GM18868 (cell line): Measurements from ENCODE around the gene CCDC192.
"Not testable (repeated sequence)": the region's sequence is repeated elsewhere in the genome, so short reads cannot be mapped to it uniquely, and the experiment has no call there.

Source experiments
- ATAC-seq: cut with Tn5 transposase; IDR thresholded peaks from one replicate; pipeline ENCODE4 v1.9.1; 2021; ENCODE audit warnings: mild to moderate bottlenecking, moderate library complexity; ENCODE audit not compliant: unreplicated experiment

The CCDC192 gene

GRCh38 chr5:127839496-127840197 is 136.5 kb downstream of the CCDC192 start:
- peak; percentile 62 for ATAC-seq

- ATAC-seq, result peak; percentile 75
These were observed 137.0 kb downstream of the CCDC192 start for GRCh38 chr5:127840198-127840524.

GRCh38 chr5:127840809-127841208 is 137.6 kb downstream of the CCDC192 start:
- ATAC-seq, result no peak

- no peak for ATAC-seq
These were observed 141.4 kb downstream of the CCDC192 start for GRCh38 chr5:127844581-127845021.

GRCh38 chr5:127846884-127847283 is 143.7 kb downstream of the CCDC192 start:
- no peak for ATAC-seq

DNA sequence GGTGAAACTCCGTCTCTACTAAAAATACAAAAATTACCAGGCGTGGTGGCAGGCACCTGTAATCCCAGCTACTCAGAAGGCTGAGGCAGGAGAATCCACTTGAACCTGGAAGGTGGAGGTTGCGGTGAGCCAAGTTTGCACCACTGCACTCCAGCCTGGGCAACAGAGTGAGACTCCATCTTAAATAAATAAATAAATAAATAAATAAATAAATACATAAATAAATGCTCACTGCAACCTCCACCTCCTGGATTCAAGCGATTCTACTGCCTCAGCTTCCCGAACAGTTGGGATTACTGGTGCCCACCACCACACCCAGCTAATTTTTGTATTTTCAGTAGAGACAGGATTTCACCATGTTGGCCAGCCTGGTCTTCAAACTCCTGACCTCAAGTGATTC is 144.4 kb downstream of the CCDC192 start:
- ATAC-seq, result not testable (repeated sequence)

DNA sequence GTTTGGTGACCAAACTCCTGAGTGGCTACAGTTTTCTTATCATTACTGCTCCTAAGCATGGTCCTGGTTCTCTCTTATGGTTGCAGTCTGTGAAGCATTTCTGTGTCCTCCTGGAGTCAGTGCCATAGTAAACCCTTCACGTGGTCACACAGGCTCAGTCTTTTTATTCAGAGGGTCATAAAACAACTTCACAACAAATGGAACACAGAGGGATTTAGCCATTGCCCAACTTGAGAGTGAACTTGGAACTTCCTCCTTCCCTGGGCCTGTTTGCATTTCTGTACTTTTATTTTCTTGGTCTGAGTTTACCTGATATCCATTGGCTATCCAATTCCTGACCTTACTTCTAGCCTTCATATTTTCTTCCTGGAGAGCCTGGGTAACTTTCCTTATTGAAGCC is 144.9 kb downstream of the CCDC192 start:
- no peak for ATAC-seq

DNA sequence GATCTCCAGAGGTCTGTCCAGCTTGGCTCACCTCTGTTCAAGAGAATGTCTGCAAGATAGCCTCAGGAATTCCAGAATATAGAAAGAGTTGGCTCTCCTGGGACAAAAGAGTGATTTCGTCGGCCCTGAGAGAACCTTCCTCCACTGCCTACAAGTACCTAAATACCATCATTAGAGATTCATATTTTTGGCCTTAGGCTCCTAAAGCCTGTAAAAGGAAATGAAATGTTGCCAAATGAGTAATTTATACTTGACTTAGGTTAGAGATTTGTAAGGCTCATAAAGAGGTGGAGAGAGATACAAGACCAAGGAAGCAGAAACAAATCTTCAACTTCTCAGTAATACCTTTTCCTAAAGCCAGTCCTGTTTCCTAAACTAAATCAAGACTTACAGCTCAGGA is 146.2 kb downstream of the CCDC192 start:
- ATAC-seq, result no peak

DNA sequence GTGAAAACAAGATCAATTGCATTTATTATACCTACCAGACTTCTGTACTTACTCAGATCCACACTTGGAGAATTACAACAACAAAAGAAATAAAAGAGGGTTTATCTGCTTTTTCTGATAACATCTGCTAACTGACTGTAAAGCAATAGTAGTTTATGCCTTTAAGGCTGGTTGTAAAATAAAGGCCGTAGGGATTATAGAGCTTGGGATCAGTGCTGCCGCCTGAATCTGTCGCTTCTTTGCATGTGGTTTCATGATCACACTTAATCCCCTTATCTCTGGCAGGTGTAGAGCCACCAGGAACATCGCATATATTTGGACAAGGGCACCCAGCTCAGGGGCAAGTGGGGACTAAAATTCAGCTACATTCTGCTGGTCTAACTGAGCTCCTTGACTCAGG is 146.7 kb downstream of the CCDC192 start:
- ATAC-seq, result no peak

DNA sequence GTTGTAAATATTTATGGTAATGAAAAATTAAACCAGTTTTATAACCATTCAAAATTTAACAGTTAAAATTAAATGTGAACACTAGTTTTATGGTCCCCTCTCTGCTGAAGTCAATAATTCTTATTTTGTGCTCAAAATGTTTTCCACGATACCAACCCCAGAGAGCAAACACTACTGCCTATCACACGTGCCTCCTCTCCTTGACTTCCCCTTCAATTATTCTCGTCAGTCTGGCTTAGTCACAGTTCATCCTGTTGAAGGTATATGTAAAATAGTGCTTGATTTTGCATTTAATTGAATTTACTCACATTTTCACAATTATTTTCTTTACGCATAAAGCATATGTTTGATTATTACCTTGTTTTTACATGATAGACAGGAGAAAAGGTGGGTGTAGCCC is 148.8 kb downstream of the CCDC192 start:
- no peak for ATAC-seq

DNA sequence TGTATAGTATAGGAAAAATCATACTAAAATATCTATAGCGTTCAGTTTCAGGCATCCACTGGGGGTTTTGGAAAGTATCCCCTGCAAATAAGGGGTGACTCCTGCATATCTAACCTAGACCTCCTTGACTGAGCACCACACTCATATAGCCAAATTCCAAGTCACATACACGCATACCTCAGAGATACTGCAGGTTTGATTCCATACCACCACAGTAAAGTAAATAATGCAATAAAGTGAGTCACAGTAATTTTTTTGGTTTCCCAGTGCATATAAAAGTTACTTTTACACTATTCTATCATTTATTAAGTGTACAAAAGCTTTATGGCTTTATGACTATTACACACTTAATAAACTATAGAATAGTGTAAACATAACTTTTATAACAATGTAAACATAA is 151.3 kb downstream of the CCDC192 start:
- ATAC-seq, result no peak

- no peak for ATAC-seq
These were observed 153.1 kb downstream of the CCDC192 start for GRCh38 chr5:127856292-127856691.

DNA sequence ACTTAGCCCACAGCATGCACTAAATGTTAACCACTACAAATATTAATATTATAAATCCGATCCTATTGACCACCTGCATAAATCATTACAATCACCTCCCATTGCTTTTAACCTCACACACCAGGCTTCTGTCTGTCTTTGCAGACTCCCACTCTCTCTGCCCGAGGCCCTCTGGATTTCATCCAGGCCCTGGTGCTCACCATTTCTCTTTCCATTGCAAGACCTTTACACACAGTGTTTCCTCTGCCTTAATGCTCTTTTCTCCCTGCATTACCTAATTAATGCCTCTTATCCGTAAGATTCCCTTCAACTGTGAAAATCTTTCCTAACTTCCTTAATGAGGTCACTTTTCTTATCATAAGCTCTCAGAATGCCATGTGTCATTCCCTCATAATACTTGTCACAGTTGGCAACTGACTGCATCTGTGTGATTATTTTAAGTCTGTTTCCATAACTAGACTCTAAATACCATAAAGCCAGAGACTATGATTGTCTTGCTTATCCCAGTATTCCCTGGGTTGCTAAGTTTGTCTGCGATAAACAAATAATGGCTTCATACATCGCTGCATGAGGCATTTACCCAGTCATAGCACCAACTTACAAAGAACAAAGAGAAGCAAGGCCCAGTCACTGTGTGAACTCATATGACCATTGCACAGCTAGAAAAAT is 155.1 kb downstream of the CCDC192 start:
- no peak for ATAC-seq

DNA sequence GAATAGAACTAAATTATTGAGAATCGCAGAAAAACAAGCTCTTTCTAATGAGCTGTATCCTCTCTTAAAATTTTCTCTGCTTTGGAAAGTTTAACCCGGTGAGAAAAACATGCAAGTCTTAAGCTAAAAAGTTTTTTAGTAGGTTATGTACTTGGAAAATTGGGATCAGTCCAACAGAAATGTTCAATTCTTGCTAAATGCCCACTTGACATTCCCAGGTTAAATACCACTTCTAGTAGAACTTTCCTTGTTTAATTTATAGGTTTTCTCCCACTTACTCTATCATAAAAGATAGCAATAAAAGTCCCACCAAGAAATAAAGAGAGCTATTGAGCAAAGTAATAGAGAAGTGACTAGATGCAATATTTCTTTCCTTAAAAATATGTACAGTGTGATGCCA is 157.1 kb downstream of the CCDC192 start:
- no peak for ATAC-seq

- ATAC-seq, result no peak
These were observed 160.0 kb downstream of the CCDC192 start for GRCh38 chr5:127863161-127863560.

DNA sequence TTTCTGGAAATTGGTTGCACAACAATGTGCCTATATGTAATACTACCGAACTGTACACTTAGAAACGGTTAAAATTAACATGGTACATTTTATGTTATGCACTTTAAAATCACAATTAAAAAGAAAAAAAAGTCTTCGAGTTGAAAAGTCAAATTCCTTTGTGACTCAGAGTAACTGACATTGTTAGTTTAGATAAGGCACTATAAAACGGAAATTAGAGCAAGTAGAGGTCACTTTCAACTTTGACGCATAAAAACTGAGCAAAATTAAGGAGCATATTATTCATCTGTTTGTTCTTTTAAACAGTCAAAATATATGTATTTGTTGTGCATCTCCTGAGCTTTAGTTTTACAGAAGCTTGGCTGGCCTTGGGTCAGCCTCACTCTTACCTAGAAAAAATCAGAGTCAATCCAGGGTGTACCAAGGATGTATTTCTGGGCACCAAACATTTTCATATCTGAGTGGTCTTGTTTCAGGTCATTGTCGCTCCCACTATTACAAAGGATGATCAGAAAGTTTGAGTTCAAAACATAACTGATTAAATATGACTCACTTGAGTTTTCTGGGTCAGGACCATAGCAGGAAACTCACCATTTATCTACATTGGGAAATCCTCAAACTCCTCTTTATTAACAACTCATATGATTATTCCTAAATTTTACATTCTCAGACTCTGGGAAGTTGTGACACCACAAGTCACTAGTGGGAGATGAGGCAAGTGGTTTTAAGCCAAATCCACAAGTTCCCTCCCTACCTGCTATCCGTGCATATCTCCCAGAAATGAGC is 160.6 kb downstream of the CCDC192 start:
- no peak for ATAC-seq

GRCh38 chr5:127864511-127864910 is 161.3 kb downstream of the CCDC192 start:
- ATAC-seq, result no peak

- ATAC-seq, result no peak
These were observed 162.1 kb downstream of the CCDC192 start for GRCh38 chr5:127865273-127865672.

GRCh38 chr5:127867022-127867783 is 164.0 kb downstream of the CCDC192 start:
- peak; percentile 63 for ATAC-seq

GRCh38 chr5:127870914-127871313 is 167.7 kb downstream of the CCDC192 start:
- ATAC-seq, result peak; percentile 49

- no peak for ATAC-seq
These were observed 168.4 kb downstream of the CCDC192 start for GRCh38 chr5:127871503-127872153.
